HCT116 (cell line): Measurements from ENCODE around the gene CCDC148. TPM values are rescaled to one million over a fixed set of nuclear protein-coding genes. Genes with fewer than 3 reads are reported as not detected.

ENCODE experiments used
- ATAC-seq: fragments of 200-7000 bp; cut with Tn5 transposase; 2 replicates; pipeline ENCODE4 v1.9.1; 2020; ENCODE audit warnings: mild to moderate bottlenecking, moderate library complexity
- BruUV-seq: library from RNA; stranded (reverse); fragments of 400-500 nt; replicated peaks from 2 replicates; lab custom pipeline; 2021; lab: Mats Ljungman, UMichigan
- CTCF ChIA-PET: fragments of 300-600 bp; sonication (Branson Sonifier 250); formaldehyde crosslinking; loops from one replicate; lab custom pipeline; 2021; ENCODE audit warnings: antibody characterized with exemption; lab: Charles Lee
- POLR2A ChIA-PET: fragments of 300-600, 350-600 bp; sonication (Branson Sonifier 250); formaldehyde crosslinking; loops from one replicate; lab custom pipeline; 2021; ENCODE audit warnings: antibody characterized with exemption; lab: Charles Lee
- RAD21 ChIA-PET, 2 experiments: fragments of 300-600 bp; sonication (Branson Sonifier 250); formaldehyde crosslinking; loops; one replicate each; lab custom pipeline; 2023; ENCODE audit warnings: low total read pairs in 2 of 2; ENCODE audit not compliant: uncharacterized antibody in 2 of 2, unreplicated experiment in 2 of 2, low non-redundant PET in 1 of 2; lab: Charles Lee
- DNase-seq: peaks from one replicate; pipeline ENCODE4 v3.0.0-alpha.2; 2010; ENCODE audit warnings: low read depth, low spot score
- H2AFZ ChIP-seq: fragments of 200-600 bp; shearing (Covaris generic), sonication (generic); 2 replicates; pipeline ENCODE4 v1.6.1; 2017; ENCODE audit warnings: low read depth, mixed run types, mixed read lengths, antibody characterized with exemption, low read length; ENCODE audit not compliant: poor library complexity, severe bottlenecking
- H3K27ac ChIP-seq: 2 replicates; pipeline ENCODE4 v1.5.1; 2012; ENCODE audit warnings: low read depth, low read length
- H3K27me3 ChIP-seq: fragments of 200-600 bp; sonication (generic); 2 replicates; pipeline ENCODE4 v1.6.1; 2016; ENCODE audit warnings: mixed run types, low read length, mixed read lengths; ENCODE audit not compliant: insufficient read depth
- H3K36me3 ChIP-seq, 2 experiments: fragments of 200-500 bp in 1 of 2; fragments of 200-600 bp in 1 of 2; sonication (Bioruptor generic) in 1 of 2; sonication (generic) in 1 of 2; 2 replicates each; pipeline versions ENCODE4 v1.5.1 to v1.6.1; 2014 to 2016; ENCODE audit warnings: low read length in 2 of 2, inconsistent platforms in 1 of 2, mixed read lengths in 1 of 2, mixed run types in 1 of 2; ENCODE audit not compliant: insufficient read depth in 2 of 2, control insufficient read depth in 1 of 2
- H3K4me1 ChIP-seq, 2 experiments: fragments of 200-600 bp in 1 of 2; sonication (generic) in 1 of 2; 2 replicates each; pipeline versions ENCODE4 v1.5.1 to v1.6.1; 2012 to 2017; ENCODE audit warnings: low read length in 2 of 2, inconsistent platforms in 1 of 2, mild to moderate bottlenecking in 1 of 2, mixed read lengths in 1 of 2, mixed run types in 1 of 2, moderate library complexity in 1 of 2; ENCODE audit not compliant: insufficient read depth in 2 of 2, control insufficient read depth in 1 of 2
- H3K4me2 ChIP-seq: fragments of 200-600 bp; sonication (generic); 2 replicates; pipeline ENCODE4 v1.6.1; 2017; ENCODE audit warnings: mixed run types, low read length, mixed read lengths
- H3K4me3 ChIP-seq, 2 experiments: fragments of 200-600 bp in 1 of 2; sonication (generic) in 1 of 2; replicated peaks in 1 of 2; 2 replicates each; pipeline ENCODE4 v1.5.1; 2011 to 2016; ENCODE audit warnings: low read length in 2 of 2, control low read depth in 1 of 2, low read depth in 1 of 2, mild to moderate bottlenecking in 1 of 2, mixed read lengths in 1 of 2, mixed run types in 1 of 2
- H3K79me2 ChIP-seq: fragments of 200-600 bp; sonication (generic); 2 replicates; pipeline ENCODE4 v1.6.1; 2017; ENCODE audit warnings: mild to moderate bottlenecking, mixed run types, low read length, moderate library complexity, mixed read lengths; ENCODE audit not compliant: insufficient read depth
- H3K9ac ChIP-seq: fragments of 200-600 bp; sonication (generic); 2 replicates; pipeline ENCODE4 v1.6.1; 2016; ENCODE audit warnings: low read length, mixed read lengths
- H3K9me2 ChIP-seq: fragments of 200-600 bp; sonication (generic), shearing (Covaris generic); 2 replicates; pipeline ENCODE4 v1.6.1; 2017; ENCODE audit warnings: mixed run types, mild to moderate bottlenecking, moderate library complexity; ENCODE audit not compliant: insufficient read depth
- H3K9me3 ChIP-seq, 2 experiments: fragments of 200-500 bp in 1 of 2; fragments of 200-600 bp in 1 of 2; sonication (Bioruptor generic) in 1 of 2; sonication (generic) in 1 of 2; 2 replicates each; pipeline ENCODE4 v1.6.1; 2014 to 2017; ENCODE audit warnings: low read length in 2 of 2, mixed read lengths in 2 of 2, inconsistent platforms in 1 of 2, low read depth in 1 of 2, mild to moderate bottlenecking in 1 of 2, mixed run types in 1 of 2, moderate library complexity in 1 of 2; ENCODE audit not compliant: control insufficient read depth in 1 of 2, insufficient read depth in 1 of 2
- H4K20me1 ChIP-seq: fragments of 200-600 bp; sonication (generic), shearing (Covaris generic); 2 replicates; pipeline ENCODE4 v1.6.1; 2017; ENCODE audit warnings: mixed run types, mild to moderate bottlenecking, moderate library complexity; ENCODE audit not compliant: insufficient read depth
- ATF3 ChIP-seq: IDR thresholded peaks from 2 replicates; pipeline ENCODE4 v1.6.1; 2012
- ELF1 ChIP-seq: IDR thresholded peaks from 2 replicates; pipeline ENCODE4 v1.6.1; 2012; ENCODE audit warnings: low read depth, borderline replicate concordance
- EZH2 ChIP-seq: fragments of 200-600 bp; sonication (generic); IDR thresholded peaks from 2 replicates; pipeline ENCODE4 v1.6.1; 2017; ENCODE audit warnings: antibody characterized with exemption, mixed run types
- EZH2phosphoT487 ChIP-seq: fragments of 200-600 bp; IDR thresholded peaks from 2 replicates; pipeline ENCODE4 v1.6.1; 2018; ENCODE audit warnings: antibody characterized with exemption, borderline replicate concordance
- FOSL1 ChIP-seq: IDR thresholded peaks from 2 replicates; pipeline ENCODE4 v1.6.1; 2012; ENCODE audit warnings: low read depth
- JUND ChIP-seq: IDR thresholded peaks from 2 replicates; pipeline ENCODE4 v1.6.1; 2012
- MAX ChIP-seq: IDR thresholded peaks from 2 replicates; pipeline ENCODE4 v1.6.1; 2012
- POLR2AphosphoS5 ChIP-seq: IDR thresholded peaks from 2 replicates; pipeline ENCODE4 v1.6.1; 2011; ENCODE audit warnings: mild to moderate bottlenecking, low read depth, low read length, moderate library complexity
- RAD21 ChIP-seq: IDR thresholded peaks from 2 replicates; pipeline ENCODE4 v1.6.1; 2012; ENCODE audit warnings: low read depth, mild to moderate bottlenecking
- REST ChIP-seq: IDR thresholded peaks from 2 replicates; pipeline ENCODE4 v1.6.1; 2012; ENCODE audit warnings: low read depth
- SIN3A ChIP-seq: IDR thresholded peaks from 2 replicates; pipeline ENCODE4 v1.6.1; 2012; ENCODE audit warnings: low read depth
- SP1 ChIP-seq: IDR thresholded peaks from 2 replicates; pipeline ENCODE4 v1.6.1; 2012; ENCODE audit warnings: low read depth
- YY1 ChIP-seq: IDR thresholded peaks from 2 replicates; pipeline ENCODE4 v1.6.1; 2011; ENCODE audit warnings: low read length, low read depth, moderate library complexity, mild to moderate bottlenecking; ENCODE audit not compliant: insufficient replicate concordance; ENCODE audit errors: extremely low read depth
- ZBTB33 ChIP-seq: IDR thresholded peaks from 2 replicates; pipeline ENCODE4 v1.6.1; 2011; ENCODE audit warnings: mild to moderate bottlenecking, low read length, moderate library complexity; ENCODE audit not compliant: insufficient replicate concordance; ENCODE audit errors: extremely low read depth
- intact Hi-C: fragments of 100-400 bp; cut with micrococcal nuclease; formaldehyde crosslinking; loops from 2 replicates; pipeline ENCODE4 v1.10.0; 2022
- total RNA-seq: library from RNA; stranded (reverse); gene quantifications from one replicate; pipeline ENCODE4 v1.2.1, GENCODE V29; 2021; ENCODE audit not compliant: unreplicated experiment

CCDC148 gene
- total RNA-seq, 1 experiment from 2014 or later = 0.59 TPM

GRCh38 chr2:158297120-158297519 is 159.4 kb downstream of the CCDC148 start:
- CTCF ChIA-PET = no interaction called here
- Histone ChIP-seq H4K20me1 (no peaks in the 10 kb centered on the region), H3K4me3 (no peak overlapping the region), H3K9me3 (no peaks in the 10 kb centered on the region), H2AFZ (no peak overlapping the region), H3K27ac (no peak overlapping the region), H3K36me3 (no peaks in the 10 kb centered on the region), H3K4me2 (no peak overlapping the region), H3K9ac (no peak overlapping the region), H3K4me1 (no peaks in the 10 kb centered on the region), H3K27me3 (0 out of 2 replicates have a peak, but pooled peaks cover 5% of the 10 kb centered on the region), H3K9me2 (no peaks in the 10 kb centered on the region), H3K79me2 (no peaks in the 10 kb centered on the region)
- TF ChIP-seq POLR2AphosphoS5 (no peak), FOSL1 (no peak), JUND (no peak), SP1 (no peak), EZH2phosphoT487 (no peak), RAD21 (no peak), EZH2 (no peak), MAX (no peak), ATF3 (no peak), ZBTB33 (no peak), YY1 (no peak), SIN3A (no peak), REST (no peak), ELF1 (no peak)
- RAD21 ChIA-PET = no interaction called here
- DNase-seq (no peak), ATAC-seq (no peak)
- intact Hi-C loops = no loop called here
- POLR2A ChIA-PET = no interaction called here
- no TSS peak for BruUV-seq
